GM18520 (cell line): ENCODE results near the gene FAM131A.
"Not testable (repeated sequence)": the region's sequence is repeated elsewhere in the genome, so short reads cannot be mapped to it uniquely, and the experiment has no call there.

Source experiments
- ATAC-seq: cut with Tn5 transposase; IDR thresholded peaks from one replicate; pipeline ENCODE4 v1.9.1; 2021; ENCODE audit not compliant: unreplicated experiment

Gene FAM131A

GRCh38 chr3:184338511-184338945 is 1.1 kb downstream of the FAM131A start:
- ATAC-seq, result no peak

- ATAC-seq, result no peak
Observed at GRCh38 chr3:184339001-184339400, 1.6 kb downstream of the FAM131A start.

- ATAC-seq, result not testable (repeated sequence)
Observed at GRCh38 chr3:184339451-184340135, 2.2 kb downstream of the FAM131A start.

GRCh38 chr3:184341925-184342324 is 4.5 kb downstream of the FAM131A start:
- ATAC-seq, result no peak

GRCh38 chr3:184343200-184343876 is 5.9 kb downstream of the FAM131A start:
- no peak for ATAC-seq

- no peak for ATAC-seq
Observed at GRCh38 chr3:184344579-184345316, 7.3 kb downstream of the FAM131A start.

GRCh38 chr3:184345317-184346144 is 8.1 kb downstream of the FAM131A start:
- ATAC-seq, result no peak

- ATAC-seq, result no peak
Observed at GRCh38 chr3:184346480-184347190, 9.2 kb downstream of the FAM131A start.

- ATAC-seq, result no peak
Observed at GRCh38 chr3:184347321-184348056, 10.1 kb downstream of the FAM131A start.

- no peak for ATAC-seq
Observed at GRCh38 chr3:184348057-184348382, 10.6 kb downstream of the FAM131A start.

GRCh38 chr3:184349563-184350470 is 12.4 kb downstream of the FAM131A start:
- no peak for ATAC-seq

- no peak for ATAC-seq
Observed at GRCh38 chr3:184350618-184351017, 13.2 kb downstream of the FAM131A start.

- ATAC-seq, result no peak
Observed at GRCh38 chr3:184351511-184352148, 14.2 kb downstream of the FAM131A start.

GRCh38 chr3:184352149-184352785 is 14.9 kb downstream of the FAM131A start:
- ATAC-seq, result no peak

- no peak for ATAC-seq
Observed at GRCh38 chr3:184352897-184353545, 15.6 kb downstream of the FAM131A start.

- ATAC-seq, result no peak
Observed at GRCh38 chr3:184353546-184353941, 16.1 kb downstream of the FAM131A start.

GRCh38 chr3:184354121-184354728 is 16.8 kb downstream of the FAM131A start:
- no peak for ATAC-seq
